ENCODE results near the gene MGLL. TPM values are rescaled to one million over a fixed set of nuclear protein-coding genes. Genes with fewer than 3 reads are reported as not detected.
A peak's percentile ranks its signal among the peaks of the same experiment; 100 is the strongest.
"Not testable (repeated sequence)": the region's sequence is repeated elsewhere in the genome, so short reads cannot be mapped to it uniquely, and the experiment has no call there.

The MGLL gene
- total RNA-seq, 1 donor from 2014 or later, result 61.0 TPM

- Mint-ChIP-seq H3K9me3 (ENCODE audit: low read depth) (no peaks in the 10 kb centered on the region), H3K4me3 (ENCODE audit: unreplicated experiment) (no peak overlapping the region), H3K27me3 (ENCODE audit: low read depth) (no peaks in the 10 kb centered on the region), H3K4me1 (ENCODE audit: low read depth) (peaks cover 59% of the 10 kb centered on the region), H3K27ac (ENCODE audit: unreplicated experiment) (no peak overlapping the region), H3K36me3 (ENCODE audit: low read depth) (no peaks in the 10 kb centered on the region)
- no peak for TF ChIP-seq CTCF (IDR thresholded peaks at IDR 0.05)
- no peak for DNase-seq (ENCODE audit: low spot score)
Observed at GRCh38 chr3:127661600-127661999, 160.7 kb downstream of the MGLL start.

GRCh38 chr3:127660621-127661251, 161.6 kb downstream of the MGLL start:
- TF ChIP-seq CTCF (IDR thresholded peaks at IDR 0.05), result no peak
- no peak overlapping the region for H3K27ac Mint-ChIP-seq (ENCODE audit: unreplicated experiment)
- no peak overlapping the region for H3K4me3 Mint-ChIP-seq (ENCODE audit: unreplicated experiment)
- H3K36me3 Mint-ChIP-seq (ENCODE audit: low read depth), result no peaks in the 10 kb centered on the region
- no peaks in the 10 kb centered on the region for H3K9me3 Mint-ChIP-seq (ENCODE audit: low read depth)
- no peaks in the 10 kb centered on the region for H3K27me3 Mint-ChIP-seq (ENCODE audit: low read depth)
- no peak for DNase-seq (ENCODE audit: low spot score)
- peaks cover 64% of the 10 kb centered on the region for H3K4me1 Mint-ChIP-seq (ENCODE audit: low read depth)

GRCh38 chr3:127658234-127658633, 164.1 kb downstream of the MGLL start:
- no peaks in the 10 kb centered on the region for H3K9me3 Mint-ChIP-seq (ENCODE audit: low read depth)
- peaks cover 78% of the 10 kb centered on the region for H3K4me1 Mint-ChIP-seq (ENCODE audit: low read depth)
- no peaks in the 10 kb centered on the region for H3K36me3 Mint-ChIP-seq (ENCODE audit: low read depth)
- H3K27me3 Mint-ChIP-seq (ENCODE audit: low read depth), result no peaks in the 10 kb centered on the region
- DNase-seq (ENCODE audit: low spot score), result no peak
- H3K27ac Mint-ChIP-seq (ENCODE audit: unreplicated experiment), result peak overlapping the region; percentile 84
- peak; percentile 33 for TF ChIP-seq CTCF (IDR thresholded peaks at IDR 0.05)
- H3K4me3 Mint-ChIP-seq (ENCODE audit: unreplicated experiment), result no peak overlapping the region

- Mint-ChIP-seq H3K9me3 (ENCODE audit: low read depth) (no peaks in the 10 kb centered on the region), H3K27ac (ENCODE audit: unreplicated experiment) (no peak overlapping the region), H3K4me3 (ENCODE audit: unreplicated experiment) (no peak overlapping the region), H3K27me3 (ENCODE audit: low read depth) (no peaks in the 10 kb centered on the region), H3K4me1 (ENCODE audit: low read depth) (peaks cover 71% of the 10 kb centered on the region), H3K36me3 (ENCODE audit: low read depth) (no peaks in the 10 kb centered on the region)
- TF ChIP-seq CTCF (IDR thresholded peaks at IDR 0.05), result no peak
- no peak for DNase-seq (ENCODE audit: low spot score)
Observed at GRCh38 chr3:127656906-127657305, 165.4 kb downstream of the MGLL start.

GRCh38 chr3:127655641-127656040, 166.7 kb downstream of the MGLL start:
- Mint-ChIP-seq H3K27me3 (ENCODE audit: low read depth) (no peaks in the 10 kb centered on the region), H3K4me3 (ENCODE audit: unreplicated experiment) (no peak overlapping the region), H3K4me1 (ENCODE audit: low read depth) (peaks cover 62% of the 10 kb centered on the region), H3K36me3 (ENCODE audit: low read depth) (no peaks in the 10 kb centered on the region), H3K9me3 (ENCODE audit: low read depth) (no peaks in the 10 kb centered on the region), H3K27ac (ENCODE audit: unreplicated experiment) (peak overlapping the region; percentile 88)
- no peak for DNase-seq (ENCODE audit: low spot score)
- TF ChIP-seq CTCF (IDR thresholded peaks at IDR 0.05), result no peak

- H3K36me3 Mint-ChIP-seq (ENCODE audit: low read depth); H3K9me3 Mint-ChIP-seq (ENCODE audit: low read depth); H3K27me3 Mint-ChIP-seq (ENCODE audit: low read depth); DNase-seq (ENCODE audit: low spot score); H3K4me3 Mint-ChIP-seq (ENCODE audit: unreplicated experiment): not testable (repeated sequence)
- Mint-ChIP-seq H3K27ac (ENCODE audit: unreplicated experiment) (peak overlapping the region; percentile 88), H3K4me1 (ENCODE audit: low read depth) (peaks cover 58% of the 10 kb centered on the region)
Observed at GRCh38 chr3:127654993-127655392, 167.3 kb downstream of the MGLL start.
